Keratinocyte (primary cell): ENCODE results near the gene NPAP1. TPM values are rescaled to one million over a fixed set of nuclear protein-coding genes. Genes with fewer than 3 reads are reported as not detected.
"Not testable (repeated sequence)": the region's sequence is repeated elsewhere in the genome, so short reads cannot be mapped to it uniquely, and the experiment has no call there.

Experiments
- DNase-seq: peaks from one replicate; pipeline ENCODE4 v3.0.0-alpha.2; 2011; ENCODE audit warnings: low read depth, missing footprints, low spot score
- FAIRE-seq: peaks from 2 replicates; lab custom pipeline; 2011; peaks lifted over from hg19 to GRCh38; lab: Jason Lieb, UNC
- H2AFZ ChIP-seq: 2 replicates; pipeline ENCODE4 v1.6.0; 2012; ENCODE audit warnings: low read length, control low read depth, inconsistent platforms; ENCODE audit not compliant: control insufficient read depth
- H3K27ac ChIP-seq: 2 replicates; pipeline ENCODE4 v1.5.1; 2011; ENCODE audit warnings: low read length; ENCODE audit not compliant: control insufficient read depth, insufficient read depth
- H3K27me3 ChIP-seq: 3 replicates; pipeline ENCODE4 v1.6.0; 2011; ENCODE audit warnings: low read length; ENCODE audit not compliant: control insufficient read depth, insufficient read depth; ENCODE audit errors: extremely low read depth
- H3K36me3 ChIP-seq, 2 experiments: 2 replicates in 1 of 2; 3 replicates in 1 of 2; pipeline ENCODE4 v1.5.1; 2011; ENCODE audit warnings: low read length in 2 of 2, mild to moderate bottlenecking in 1 of 2; ENCODE audit not compliant: control insufficient read depth in 2 of 2, insufficient read depth in 2 of 2; ENCODE audit errors: extremely low read depth in 1 of 2
- H3K4me1 ChIP-seq: 3 replicates; pipeline ENCODE4 v1.5.1; 2011; ENCODE audit warnings: low read length; ENCODE audit not compliant: control insufficient read depth, insufficient read depth; ENCODE audit errors: extremely low read depth
- H3K4me2 ChIP-seq: 3 replicates; pipeline ENCODE4 v1.6.0; 2011; ENCODE audit warnings: low read depth, low read length; ENCODE audit not compliant: control insufficient read depth, insufficient read depth; ENCODE audit errors: extremely low read depth
- H3K4me3 ChIP-seq, 3 experiments: fragments of 200-600 bp in 1 of 3; sonication (generic) in 1 of 3; 2 replicates in 2 of 3; 3 replicates in 1 of 3; pipeline ENCODE4 v1.5.1; 2011 to 2016; ENCODE audit warnings: low read length in 3 of 3, mild to moderate bottlenecking in 3 of 3, control low read depth in 2 of 3, inconsistent platforms in 1 of 3, low read depth in 1 of 3, mixed read lengths in 1 of 3, mixed run types in 1 of 3, moderate library complexity in 1 of 3; ENCODE audit not compliant: control insufficient read depth in 2 of 3, insufficient read depth in 2 of 3; ENCODE audit errors: extremely low read depth in 1 of 3
- H3K79me2 ChIP-seq: 2 replicates; pipeline ENCODE4 v1.6.0; 2012; ENCODE audit warnings: low read length; ENCODE audit not compliant: control insufficient read depth, insufficient read depth
- H3K9ac ChIP-seq: 3 replicates; pipeline ENCODE4 v1.6.0; 2011; ENCODE audit warnings: low read length; ENCODE audit not compliant: control insufficient read depth, insufficient read depth; ENCODE audit errors: extremely low read depth
- H3K9me1 ChIP-seq: 3 replicates; pipeline ENCODE4 v1.6.0; 2011; ENCODE audit warnings: low read length; ENCODE audit not compliant: control insufficient read depth, insufficient read depth; ENCODE audit errors: extremely low read depth
- H3K9me3 ChIP-seq: 2 replicates; pipeline ENCODE4 v1.5.1; 2012; ENCODE audit warnings: low read depth, low read length; ENCODE audit not compliant: control insufficient read depth
- H4K20me1 ChIP-seq: 3 replicates; pipeline ENCODE4 v1.6.0; 2011; ENCODE audit warnings: low read length; ENCODE audit not compliant: control insufficient read depth, insufficient read depth; ENCODE audit errors: extremely low read depth
- EZH2 ChIP-seq: IDR thresholded peaks from one replicate; pipeline ENCODE4 v1.6.1; 2012; ENCODE audit warnings: inconsistent platforms, mild to moderate bottlenecking, low read length, moderate library complexity
- dilution Hi-C: fragments of 300-500 bp; cut with MboI; formaldehyde crosslinking; loops from one replicate; pipeline ENCODE4 v1.7.0; 2020; ENCODE audit warnings: low sequenced_read_pairs; ENCODE audit not compliant: extremely low pct_ligation_motif_present
- polyA plus RNA-seq, 5 experiments: library from polyadenylated mRNA; depleted of rRNA in 3 of 5; stranded (reverse) in 3 of 5; stranded (forward) in 1 of 5; unstranded in 1 of 5; fragments of >200 nt; gene quantifications; 1 replicate in 1 of 5; 2 replicates in 3 of 5; 3 replicates in 1 of 5; pipeline versions ENCODE4 v1.2.1 to v1.2.3, GENCODE V29; 2011 to 2012; ENCODE audit warnings: missing spikeins in 2 of 5, low read depth in 1 of 5, low replicate concordance in 1 of 5
- TF ChIP-seq, protein P1 (sequence below), 3 experiments: IDR thresholded peaks in 1 of 3; conservative IDR thresholded peaks in 1 of 3; optimal IDR thresholded peaks in 1 of 3; 2 replicates in 2 of 3; 3 replicates in 1 of 3; pipeline versions ENCODE3 to v1.5.1; 2011; ENCODE audit warnings: low read length in 3 of 3, mild to moderate bottlenecking in 3 of 3, moderate library complexity in 2 of 3, control low read depth in 1 of 3, inconsistent platforms in 1 of 3; ENCODE audit not compliant: insufficient read depth in 2 of 3; ENCODE audit errors: extremely low read depth in 1 of 3

NPAP1 gene
- polyA plus RNA-seq, 1 donor (not counting 4 experiments of a cell fraction or from before 2014, with no cell fraction given), result not detected

DNA sequence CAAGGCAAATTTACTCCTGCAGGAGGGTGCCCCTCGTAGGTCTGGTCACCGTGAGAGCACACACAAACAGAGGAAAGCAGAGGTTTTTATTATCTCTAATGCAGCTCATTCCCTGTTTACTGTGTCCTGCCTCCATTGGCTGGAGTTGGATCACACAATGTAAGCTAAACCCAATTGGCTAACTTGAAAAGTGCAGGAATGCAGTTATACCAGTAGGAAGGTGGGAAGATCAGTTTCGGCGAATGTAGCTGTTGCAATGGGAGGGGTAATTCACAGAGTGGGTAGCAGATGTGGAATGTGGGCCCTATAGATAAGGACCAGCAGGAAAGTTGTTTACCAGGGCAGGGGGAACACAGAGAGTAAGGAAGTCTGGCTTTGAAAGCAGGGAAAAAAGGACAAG is 42.5 kb upstream of the NPAP1 start:
- Histone ChIP-seq H3K4me2 (no peak overlapping the region), H3K9me3 (peaks cover 2% of the 10 kb centered on the region), H3K4me1 (no peaks in the 10 kb centered on the region), H2AFZ (no peak overlapping the region), H3K9me1 (no peaks in the 10 kb centered on the region), H4K20me1 (no peaks in the 10 kb centered on the region), H3K4me3 (no peak overlapping the region), H3K79me2 (no peaks in the 10 kb centered on the region), H3K27ac (no peak overlapping the region), H3K27me3 (no peaks in the 10 kb centered on the region), H3K9ac (no peak overlapping the region), H3K36me3 (no peaks in the 10 kb centered on the region)
- dilution Hi-C loops, result no loop called here
- DNase-seq (no peak), FAIRE-seq (no peak)
- TF ChIP-seq, protein P1, sequence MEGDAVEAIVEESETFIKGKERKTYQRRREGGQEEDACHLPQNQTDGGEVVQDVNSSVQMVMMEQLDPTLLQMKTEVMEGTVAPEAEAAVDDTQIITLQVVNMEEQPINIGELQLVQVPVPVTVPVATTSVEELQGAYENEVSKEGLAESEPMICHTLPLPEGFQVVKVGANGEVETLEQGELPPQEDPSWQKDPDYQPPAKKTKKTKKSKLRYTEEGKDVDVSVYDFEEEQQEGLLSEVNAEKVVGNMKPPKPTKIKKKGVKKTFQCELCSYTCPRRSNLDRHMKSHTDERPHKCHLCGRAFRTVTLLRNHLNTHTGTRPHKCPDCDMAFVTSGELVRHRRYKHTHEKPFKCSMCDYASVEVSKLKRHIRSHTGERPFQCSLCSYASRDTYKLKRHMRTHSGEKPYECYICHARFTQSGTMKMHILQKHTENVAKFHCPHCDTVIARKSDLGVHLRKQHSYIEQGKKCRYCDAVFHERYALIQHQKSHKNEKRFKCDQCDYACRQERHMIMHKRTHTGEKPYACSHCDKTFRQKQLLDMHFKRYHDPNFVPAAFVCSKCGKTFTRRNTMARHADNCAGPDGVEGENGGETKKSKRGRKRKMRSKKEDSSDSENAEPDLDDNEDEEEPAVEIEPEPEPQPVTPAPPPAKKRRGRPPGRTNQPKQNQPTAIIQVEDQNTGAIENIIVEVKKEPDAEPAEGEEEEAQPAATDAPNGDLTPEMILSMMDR (optimal IDR thresholded peaks at IDR 0.05 in 1 of 3, IDR thresholded peaks at IDR 0.05 in 1 of 3, conservative IDR thresholded peaks at IDR 0.05 in 1 of 3; ENCODE audit: extremely low read depth in 1 of 3, insufficient read depth in 2 of 3, low read length in 3 of 3), result no peak
- TF ChIP-seq EZH2, result no peak

DNA sequence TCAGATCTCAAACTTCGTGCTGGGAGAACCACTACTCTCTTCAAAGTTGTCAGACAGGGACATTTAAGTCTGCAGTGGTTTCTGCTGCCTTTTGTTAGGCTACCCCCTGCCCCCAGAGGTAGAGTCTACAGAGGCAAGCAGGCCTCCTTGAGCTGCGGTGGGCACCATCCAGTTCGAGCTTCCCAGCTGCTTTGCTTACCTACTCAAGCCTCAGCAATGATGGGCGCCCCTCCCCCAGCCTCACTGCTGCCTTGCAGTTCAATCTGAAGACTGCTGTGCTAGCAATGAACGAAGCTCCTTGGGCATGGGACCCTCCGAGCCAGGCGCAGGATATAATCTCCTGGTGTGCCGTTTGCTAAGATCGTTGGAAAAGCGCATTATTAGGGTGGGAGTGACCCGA is 36.2 kb upstream of the NPAP1 start:
- H3K4me1 ChIP-seq, H3K79me2 ChIP-seq, dilution Hi-C loops, H3K4me2 ChIP-seq, H3K9me1 ChIP-seq, DNase-seq, H3K27me3 ChIP-seq, FAIRE-seq, H4K20me1 ChIP-seq, H3K9ac ChIP-seq, H3K36me3 ChIP-seq, H3K27ac ChIP-seq, H3K4me3 ChIP-seq, H3K9me3 ChIP-seq, H2AFZ ChIP-seq: not testable (repeated sequence)

DNA sequence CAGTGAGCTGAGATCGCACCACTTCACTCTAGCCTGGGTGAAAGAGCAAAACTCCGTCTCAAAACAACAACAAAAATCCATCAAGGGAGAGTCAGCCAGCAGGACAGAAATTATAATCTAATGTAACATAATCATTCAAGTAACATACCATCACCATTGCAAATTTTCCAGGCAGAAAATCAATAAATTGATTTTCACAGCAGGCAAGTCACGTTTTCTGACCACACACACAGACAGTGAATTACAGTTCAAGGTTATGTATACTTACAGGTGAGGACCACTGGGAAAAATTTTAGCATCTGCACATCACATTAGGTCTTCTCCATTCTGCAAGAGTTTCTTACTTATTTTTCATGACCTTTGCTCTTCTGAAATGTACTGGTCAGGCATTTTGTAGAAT is 29.9 kb upstream of the NPAP1 start:
- TF ChIP-seq EZH2, result no peak
- TF ChIP-seq, protein P1 (optimal IDR thresholded peaks at IDR 0.05 in 1 of 3, IDR thresholded peaks at IDR 0.05 in 1 of 3, conservative IDR thresholded peaks at IDR 0.05 in 1 of 3; ENCODE audit: extremely low read depth in 1 of 3, insufficient read depth in 2 of 3, low read length in 3 of 3), result no peak
- H3K9me3 ChIP-seq, result peaks cover 4% of the 10 kb centered on the region

More for the DNA sequence above, 29.9 kb upstream of the NPAP1 start:
- H3K9ac ChIP-seq, result no peak overlapping the region
- DNase-seq (no peak), FAIRE-seq (no peak)
- H3K4me2 ChIP-seq, result no peak overlapping the region
- H3K27me3 ChIP-seq, result no peaks in the 10 kb centered on the region
- no peaks in the 10 kb centered on the region for H3K9me1 ChIP-seq
- H3K36me3 ChIP-seq, result no peaks in the 10 kb centered on the region
- no peaks in the 10 kb centered on the region for H3K79me2 ChIP-seq
- H3K27ac ChIP-seq, result no peak overlapping the region
- dilution Hi-C loops, result no loop called here
- H3K4me3 ChIP-seq, result no peak overlapping the region
- H4K20me1 ChIP-seq, result no peaks in the 10 kb centered on the region
- H3K4me1 ChIP-seq, result no peaks in the 10 kb centered on the region
- no peak overlapping the region for H2AFZ ChIP-seq
